GM12878 (cell line): ENCODE results near the gene DNAJC5. TPM values are rescaled to one million over a fixed set of nuclear protein-coding genes. Genes with fewer than 3 reads are reported as not detected.

Source experiments
- BACH1 ChIP-seq: fragments of 450-650 bp; IDR thresholded peaks from 2 replicates; pipeline ENCODE4 v1.6.1; 2017; ENCODE audit warnings: mild to moderate bottlenecking, borderline replicate concordance
- CHD2 ChIP-seq: IDR thresholded peaks from 2 replicates; pipeline ENCODE4 v1.6.1; 2011; ENCODE audit warnings: low read depth, low read length, improper control_type of control experiment, borderline replicate concordance
- EED ChIP-seq: sonication (generic); IDR thresholded peaks from 2 replicates; pipeline ENCODE4 v1.6.1; 2016; ENCODE audit warnings: antibody characterized with exemption, low read depth
- EGR1 ChIP-seq, 2 experiments: IDR thresholded peaks; 1 replicate in 1 of 2; 2 replicates in 1 of 2; pipeline ENCODE4 v1.6.1; 2011 to 2012; ENCODE audit warnings: low read depth in 2 of 2, low read length in 2 of 2, borderline replicate concordance in 1 of 2, mild to moderate bottlenecking in 1 of 2, moderate library complexity in 1 of 2
- MEF2B ChIP-seq: fragments of 450-650 bp; IDR thresholded peaks from 2 replicates; pipeline ENCODE4 v1.6.1; 2018; ENCODE audit warnings: mild to moderate bottlenecking, moderate library complexity; ENCODE audit not compliant: partially characterized antibody, poor library complexity, severe bottlenecking
- NFYB ChIP-seq: IDR thresholded peaks from 2 replicates; pipeline ENCODE4 v1.6.1; 2011; ENCODE audit warnings: low read depth, mild to moderate bottlenecking, low read length, improper control_type of control experiment, moderate library complexity; ENCODE audit not compliant: insufficient read depth
- NKRF ChIP-seq: fragments of 450-650 bp; conservative IDR thresholded peaks from 2 replicates; pipeline ENCODE4 v1.6.1; 2017; ENCODE audit warnings: mild to moderate bottlenecking, moderate library complexity
- RCOR1 ChIP-seq: conservative IDR thresholded peaks from 2 replicates; pipeline ENCODE4 v1.6.1; 2012; ENCODE audit warnings: low read depth, low read length, improper control_type of control experiment
- RELB ChIP-seq: fragments of 450-650 bp; IDR thresholded peaks from 2 replicates; pipeline ENCODE4 v1.6.1; 2017; ENCODE audit warnings: low read depth, mild to moderate bottlenecking, moderate library complexity
- SPI1 ChIP-seq: IDR thresholded peaks from 2 replicates; pipeline ENCODE4 v1.6.1; 2011; ENCODE audit warnings: low read depth, mild to moderate bottlenecking, low read length, moderate library complexity, borderline replicate concordance; ENCODE audit not compliant: insufficient read depth
- SUPT20H ChIP-seq: IDR thresholded peaks from 2 replicates; pipeline ENCODE4 v1.6.1; 2011; ENCODE audit warnings: low read depth, mild to moderate bottlenecking, low read length, moderate library complexity, borderline replicate concordance; ENCODE audit not compliant: control insufficient read depth
- TAF1 ChIP-seq: IDR thresholded peaks from 2 replicates; pipeline ENCODE4 v1.6.1; 2011; ENCODE audit warnings: mild to moderate bottlenecking, low read depth, low read length, borderline replicate concordance
- USF1 ChIP-seq: IDR thresholded peaks from 2 replicates; pipeline ENCODE4 v1.6.1; 2011; ENCODE audit warnings: borderline replicate concordance, low read depth, mild to moderate bottlenecking, moderate library complexity, mixed read lengths, low read length; ENCODE audit not compliant: insufficient read depth; ENCODE audit errors: extremely low read length
- YY1 ChIP-seq: IDR thresholded peaks from 2 replicates; pipeline ENCODE4 v1.6.1; 2011; ENCODE audit warnings: low read depth, mild to moderate bottlenecking, low read length
- ZBTB33 ChIP-seq: fragments of 450-650 bp; IDR thresholded peaks from 2 replicates; pipeline ENCODE4 v1.6.1; 2017; ENCODE audit warnings: mild to moderate bottlenecking
- ZNF24 ChIP-seq: fragments of 450-650 bp; IDR thresholded peaks from 2 replicates; pipeline ENCODE4 v1.6.1; 2017; ENCODE audit warnings: antibody characterized with exemption, mild to moderate bottlenecking
- ZNF687 ChIP-seq: fragments of 450-650 bp; IDR thresholded peaks from 2 replicates; pipeline ENCODE4 v1.6.1; 2017; ENCODE audit warnings: mild to moderate bottlenecking, moderate library complexity
- polyA plus RNA-seq, 11 experiments: library from polyadenylated mRNA; depleted of rRNA in 4 of 11; unstranded in 6 of 11; stranded (reverse) in 5 of 11; fragments of >200 nt; fragmentation: Nextera tagmentation in 4 of 11; fragmentation: Illumina TruSeq in 1 of 11; extraction: Ambion mirVana in 4 of 11; extraction: Trizol in 1 of 11; gene quantifications; 1 replicate in 1 of 11; 2 replicates in 10 of 11; pipeline versions ENCODE4 v1.2.1 to v1.2.3, GENCODE V29; 2011 to 2016; ENCODE audit warnings: inconsistent platforms in 2 of 11, missing spikeins in 2 of 11, low read depth in 1 of 11
- total RNA-seq, 4 experiments: library from RNA; depleted of rRNA in 3 of 4; stranded (reverse); fragments of >200 nt in 3 of 4; fragmentation: Illumina TruSeq in 1 of 4; extraction: Trizol in 1 of 4; gene quantifications; 2 replicates each; pipeline versions ENCODE4 v1.2.1 to v1.2.3, GENCODE V29; 2013 to 2021

Gene DNAJC5
- total and polyA plus RNA-seq, 10 of the 15 experiments (the other 5 are each of a cell fraction or from before 2014, with no cell fraction given) = 0.69 to 36.8 (median 17.0) TPM

DNA sequence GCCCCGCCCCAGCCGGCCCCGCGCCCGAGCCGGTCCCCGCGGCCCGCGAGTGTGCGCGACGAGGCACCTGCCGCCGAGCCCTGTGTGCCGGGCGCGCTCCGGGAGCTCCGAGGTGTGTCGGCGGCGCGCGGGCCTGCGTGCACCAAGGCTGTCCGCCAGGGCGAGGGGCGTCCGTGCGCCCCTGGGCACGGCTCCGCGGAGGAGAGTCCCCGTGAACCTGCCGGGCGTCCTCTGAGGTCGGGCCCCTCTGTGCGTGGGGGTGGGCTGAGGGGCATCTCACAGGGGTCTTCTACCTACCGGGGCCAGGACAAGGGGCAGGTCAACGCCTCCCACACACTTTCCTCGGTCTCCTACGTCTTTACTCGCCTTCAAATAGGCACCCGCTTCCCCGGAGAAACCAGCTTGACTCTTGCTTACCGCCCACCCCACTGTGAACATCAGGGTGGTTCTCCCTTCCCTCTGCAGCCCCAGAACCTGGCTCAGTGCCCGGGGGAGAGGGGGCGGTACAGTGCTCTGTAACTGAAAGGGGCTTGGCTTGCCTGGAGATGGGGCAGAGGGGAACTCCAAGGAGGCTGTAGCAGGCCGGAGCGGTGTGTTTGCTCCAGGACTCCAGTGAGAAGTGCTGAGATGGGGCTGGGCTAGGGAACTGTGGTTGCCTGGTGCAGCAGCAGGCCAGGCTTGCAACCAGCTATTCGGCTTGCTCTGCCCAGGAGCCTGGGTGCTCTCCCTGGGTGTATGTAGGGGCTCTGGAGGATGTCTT lies 84.8 kb downstream of the DNAJC5 start, which contains the start of gene SAMD10 (continued):
- TF ChIP-seq SPI1 (peak; percentile 22; the same call in 1 of the 2 replicates), EGR1 (IDR thresholded peaks at IDR 0.05; ENCODE audit: borderline replicate concordance in 1 of 2, low read depth in 2 of 2, low read length in 2 of 2) (peak in 1 of 2 experiments; percentile 81; a peak in 2 of 3 replicates), ZNF24 (no peak), NKRF (peak; percentile 49), MEF2B (peak; percentile 47), SUPT20H (no peak), BACH1 (peak; percentile 79; the same call in 1 of the 2 replicates), YY1 (peak; percentile 37; the same call in 1 of the 2 replicates), RELB (peak; percentile 86), TAF1 (peak; percentile 66; the same call in 1 of the 2 replicates), RCOR1 (0 out of 2 replicates have a peak, but pooled peaks have one; percentile 25), USF1 (no peak), NFYB (0 out of 2 replicates have a peak, but pooled peaks have one; percentile 5), EED (peak; percentile 80), ZBTB33 (no peak), ZNF687 (no peak), CHD2 (no peak)
